HG03342 (cell line): ENCODE data around the gene PPM1G.
A peak's percentile ranks its signal among the peaks of the same experiment; 100 is the strongest.

Source experiments
- ATAC-seq: cut with Tn5 transposase; IDR thresholded peaks from one replicate; pipeline ENCODE4 v1.9.1; 2021; ENCODE audit warnings: mild to moderate bottlenecking, moderate library complexity; ENCODE audit not compliant: unreplicated experiment

The PPM1G gene

GRCh38 chr2:27412419-27413152 is 3.2 kb upstream of the PPM1G start:
- ATAC-seq: no peak

- ATAC-seq: peak; percentile 20
Observed at GRCh38 chr2:27408601-27409320, 630 bp downstream of the PPM1G start.

- no peak for ATAC-seq
Observed at GRCh38 chr2:27407798-27408491, 1.4 kb downstream of the PPM1G start.

- ATAC-seq: no peak
Observed at GRCh38 chr2:27400348-27401135, 8.8 kb downstream of the PPM1G start.

GRCh38 chr2:27398962-27399361 is 10.4 kb downstream of the PPM1G start:
- no peak for ATAC-seq

- ATAC-seq: no peak
Observed at GRCh38 chr2:27393225-27393624, 16.2 kb downstream of the PPM1G start.

GRCh38 chr2:27390822-27391679 is 18.3 kb downstream of the PPM1G start:
- ATAC-seq: no peak

GRCh38 chr2:27381577-27382181 is 27.7 kb downstream of the PPM1G start:
- no peak for ATAC-seq

GRCh38 chr2:27380626-27381545 is 28.5 kb downstream of the PPM1G start, which contains the start of gene ZNF513:
Gene ZNF513, minus strand, starts transcription at chr2:27380734. Its CDS starts 208 bp downstream, at chr2:27380526.
- ATAC-seq: peak; percentile 77

- ATAC-seq: peak; percentile 36
Observed at GRCh38 chr2:27379836-27380625, 29.4 kb downstream of the PPM1G start.

- ATAC-seq: no peak
Observed at GRCh38 chr2:27379383-27379835, 30.0 kb downstream of the PPM1G start.

- ATAC-seq: no peak
Observed at GRCh38 chr2:27378809-27379290, 30.5 kb downstream of the PPM1G start.

GRCh38 chr2:27378096-27378808 is 31.1 kb downstream of the PPM1G start:
- ATAC-seq: no peak

- no peak for ATAC-seq
Observed at GRCh38 chr2:27377618-27378095, 31.7 kb downstream of the PPM1G start.

- no peak for ATAC-seq
Observed at GRCh38 chr2:27376866-27377617, 32.3 kb downstream of the PPM1G start.
